ENCODE results near the gene KRT6B. TPM values are rescaled to one million over a fixed set of nuclear protein-coding genes. Genes with fewer than 3 reads are reported as not detected.

Gene KRT6B
- total RNA-seq, 6 experiments from 2014 or later, result 0.13 TPM; not detected in 5

DNA sequence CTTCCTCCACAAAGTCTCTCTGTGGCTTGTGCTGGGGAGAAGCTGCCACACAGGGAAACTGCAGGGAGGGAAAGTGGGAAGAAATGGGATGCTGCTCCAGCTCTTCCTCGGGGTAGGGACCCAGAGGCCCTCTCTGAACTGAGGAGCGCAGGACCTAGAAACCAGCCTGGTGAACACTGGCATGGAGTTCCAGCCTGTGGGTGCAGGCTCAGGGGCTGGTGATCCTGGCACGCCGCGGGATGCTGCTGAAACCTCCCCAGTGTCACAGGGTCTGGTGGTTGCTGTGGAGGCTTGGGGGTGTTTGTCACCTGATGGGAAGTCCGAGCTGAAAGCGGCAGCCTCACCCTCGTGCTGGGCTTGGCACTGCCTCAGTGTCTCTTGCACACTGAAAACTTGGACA, 12.5 kb downstream of the KRT6B start:
- no peak for DNase-seq
- ATAC-seq, result no peak
- no CpG with 5 or more reads among the region's 8 CpGs for WGBS (ENCODE audit: insufficient coverage, low coverage, low lambda C conversion rate, missing lambda C conversion rate)
- intact Hi-C loops (cut with DNase I), result no loop called here
- TF ChIP-seq, protein P1, sequence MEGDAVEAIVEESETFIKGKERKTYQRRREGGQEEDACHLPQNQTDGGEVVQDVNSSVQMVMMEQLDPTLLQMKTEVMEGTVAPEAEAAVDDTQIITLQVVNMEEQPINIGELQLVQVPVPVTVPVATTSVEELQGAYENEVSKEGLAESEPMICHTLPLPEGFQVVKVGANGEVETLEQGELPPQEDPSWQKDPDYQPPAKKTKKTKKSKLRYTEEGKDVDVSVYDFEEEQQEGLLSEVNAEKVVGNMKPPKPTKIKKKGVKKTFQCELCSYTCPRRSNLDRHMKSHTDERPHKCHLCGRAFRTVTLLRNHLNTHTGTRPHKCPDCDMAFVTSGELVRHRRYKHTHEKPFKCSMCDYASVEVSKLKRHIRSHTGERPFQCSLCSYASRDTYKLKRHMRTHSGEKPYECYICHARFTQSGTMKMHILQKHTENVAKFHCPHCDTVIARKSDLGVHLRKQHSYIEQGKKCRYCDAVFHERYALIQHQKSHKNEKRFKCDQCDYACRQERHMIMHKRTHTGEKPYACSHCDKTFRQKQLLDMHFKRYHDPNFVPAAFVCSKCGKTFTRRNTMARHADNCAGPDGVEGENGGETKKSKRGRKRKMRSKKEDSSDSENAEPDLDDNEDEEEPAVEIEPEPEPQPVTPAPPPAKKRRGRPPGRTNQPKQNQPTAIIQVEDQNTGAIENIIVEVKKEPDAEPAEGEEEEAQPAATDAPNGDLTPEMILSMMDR (IDR thresholded peaks at IDR 0.05), result no peak
- TF ChIP-seq POLR2A (IDR thresholded peaks at IDR 0.05), result no peak
- Histone ChIP-seq H3K4me1 (no peaks in the 10 kb centered on the region), H3K36me3 (no peaks in the 10 kb centered on the region), H3K27me3 (no peaks in the 10 kb centered on the region), H3K27ac (no peak overlapping the region), H3K9me3 (no peaks in the 10 kb centered on the region), H3K4me3 (no peak overlapping the region)

DNA sequence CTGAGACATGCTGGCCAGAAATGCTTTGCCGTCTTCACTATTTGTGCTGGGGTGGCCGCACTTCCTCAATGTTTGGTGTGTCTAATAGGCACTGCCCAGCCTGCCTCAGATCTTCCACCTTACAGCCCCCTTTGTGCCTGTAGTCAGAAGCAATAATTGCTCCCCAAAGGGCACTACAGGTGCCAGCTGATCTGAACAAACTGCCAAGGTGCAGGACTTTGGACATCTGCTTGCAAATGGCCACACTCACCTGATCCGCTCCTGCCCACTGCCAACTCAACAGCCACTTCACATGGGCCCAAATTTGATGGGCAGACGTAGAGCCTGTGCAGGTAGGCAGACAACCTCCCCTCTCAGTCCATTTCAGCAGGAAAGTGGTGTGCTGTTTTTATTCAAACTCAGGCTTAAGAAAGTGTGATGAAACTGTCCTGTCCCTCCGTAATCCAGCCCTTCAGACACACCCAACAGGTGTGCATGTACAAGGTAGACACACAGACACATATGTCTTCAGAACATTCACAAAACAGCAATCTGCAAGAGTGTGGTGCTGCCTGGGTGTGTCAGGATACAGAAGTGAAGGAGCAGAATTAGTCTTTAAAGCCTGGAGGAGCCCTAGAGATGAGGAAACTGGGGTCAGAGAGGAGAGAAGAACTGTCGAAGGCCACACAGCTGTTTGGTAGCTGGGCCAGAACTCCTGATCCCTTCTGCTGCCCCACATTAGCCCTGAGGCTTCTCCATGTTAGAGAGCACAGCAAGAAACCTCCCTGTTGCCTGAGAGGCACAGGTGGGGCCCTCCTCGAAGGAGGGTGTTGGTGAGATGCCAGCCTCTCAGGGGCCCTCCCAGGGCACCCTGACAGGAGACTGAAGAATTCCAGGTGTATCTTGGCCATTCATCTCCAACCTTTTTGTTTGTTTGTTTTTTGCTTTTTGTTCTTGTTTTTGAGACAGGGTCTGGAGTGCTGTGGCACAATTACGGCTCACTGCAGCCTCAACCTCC, 13.3 kb downstream of the KRT6B start:
- Histone ChIP-seq H3K4me1 (no peaks in the 10 kb centered on the region), H3K27me3 (no peaks in the 10 kb centered on the region), H3K36me3 (no peaks in the 10 kb centered on the region), H3K4me3 (no peak overlapping the region), H3K27ac (no peak overlapping the region), H3K9me3 (no peaks in the 10 kb centered on the region)
- ATAC-seq (peak in 1 of 4 donors; percentile 42), DNase-seq (no peak)
- TF ChIP-seq POLR2A (IDR thresholded peaks at IDR 0.05), result no peak
- TF ChIP-seq, protein P1 (IDR thresholded peaks at IDR 0.05), result no peak
- WGBS (ENCODE audit: insufficient coverage, low coverage, low lambda C conversion rate, missing lambda C conversion rate), result 49% methylated on average over 4 of the region's 8 CpGs
- intact Hi-C loops (cut with DNase I), result no loop called here

DNA sequence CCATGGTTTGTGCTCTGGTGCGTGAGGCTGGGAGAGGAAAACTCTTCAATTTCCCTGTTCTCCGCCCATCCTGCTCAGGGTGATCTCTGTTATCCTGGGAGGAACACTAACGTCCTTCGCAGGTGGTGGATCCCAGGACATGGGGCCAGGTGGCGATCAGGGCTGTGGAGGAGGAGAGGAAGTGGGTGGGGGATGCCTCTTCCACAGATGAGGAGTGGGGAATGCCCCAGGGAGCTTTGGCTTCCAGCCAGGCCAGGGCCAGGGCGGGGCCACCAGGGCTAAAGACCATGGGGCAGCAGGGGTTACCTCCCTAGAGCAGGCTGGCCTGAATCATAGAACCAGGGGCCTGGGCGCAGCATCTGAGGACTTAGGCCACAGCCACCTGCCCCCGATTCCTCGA, 14.4 kb downstream of the KRT6B start:
- H3K27me3 ChIP-seq, result no peaks in the 10 kb centered on the region
- H3K4me3 ChIP-seq, result no peak overlapping the region
- 57% methylated on average over 4 of the region's 9 CpGs for WGBS (ENCODE audit: insufficient coverage, low coverage, low lambda C conversion rate, missing lambda C conversion rate)
- no peaks in the 10 kb centered on the region for H3K9me3 ChIP-seq
- no peak overlapping the region for H3K27ac ChIP-seq
- no peak for DNase-seq
- intact Hi-C loops (cut with DNase I), result no loop called here
- ATAC-seq, result no peak
- no peaks in the 10 kb centered on the region for H3K4me1 ChIP-seq
- TF ChIP-seq, protein P1 (IDR thresholded peaks at IDR 0.05), result no peak
- TF ChIP-seq POLR2A (IDR thresholded peaks at IDR 0.05), result no peak
- H3K36me3 ChIP-seq, result no peaks in the 10 kb centered on the region

DNA sequence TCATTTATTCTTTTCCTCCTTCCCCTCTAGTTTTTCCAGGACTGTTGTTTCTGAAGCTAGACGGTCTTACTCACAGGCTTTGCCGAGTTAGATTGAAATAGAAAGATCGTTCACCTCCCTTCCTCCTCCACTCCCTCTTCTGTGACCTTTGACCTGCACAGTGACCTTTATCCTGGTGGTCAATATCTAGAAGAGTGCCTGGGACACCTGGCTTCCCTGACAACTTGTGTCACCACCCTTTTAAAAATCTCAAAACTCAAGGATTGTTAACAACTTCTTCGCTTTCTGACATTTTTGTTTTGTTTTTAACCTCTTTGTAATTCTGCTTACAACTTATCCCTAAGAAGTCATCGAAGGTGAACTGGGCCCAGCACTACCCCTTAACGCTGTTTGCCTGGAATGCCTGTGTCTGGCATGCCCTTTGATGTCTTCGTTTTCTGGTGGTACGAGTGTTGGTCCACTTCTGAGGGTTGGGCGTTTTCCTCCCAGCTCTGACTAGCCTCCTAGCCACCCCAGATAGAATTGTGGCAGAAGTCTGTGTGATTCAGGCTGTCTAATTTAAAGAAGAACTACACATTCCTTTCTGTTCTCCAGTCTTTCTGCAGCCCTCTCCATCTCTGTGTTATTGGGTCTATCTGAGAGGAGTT, 15.0 kb downstream of the KRT6B start:
- no peaks in the 10 kb centered on the region for H3K36me3 ChIP-seq
- no peaks in the 10 kb centered on the region for H3K9me3 ChIP-seq
- H3K27me3 ChIP-seq, result no peaks in the 10 kb centered on the region
- WGBS (ENCODE audit: insufficient coverage, low coverage, low lambda C conversion rate, missing lambda C conversion rate), result 57% methylated on average over 9 of the region's 9 CpGs
- no peak for TF ChIP-seq POLR2A (IDR thresholded peaks at IDR 0.05)
- TF ChIP-seq, protein P1 (IDR thresholded peaks at IDR 0.05), result no peak
- ATAC-seq, result no peak
- no peak overlapping the region for H3K4me3 ChIP-seq
- H3K27ac ChIP-seq, result no peak overlapping the region
- intact Hi-C loops (cut with DNase I), result no loop called here
- DNase-seq, result no peak
- no peaks in the 10 kb centered on the region for H3K4me1 ChIP-seq
